Natural killer cell (primary cell): ENCODE data around the gene MUC2. TPM values are rescaled to one million over a fixed set of nuclear protein-coding genes. Genes with fewer than 3 reads are reported as not detected.

Experiments
- ATAC-seq, 3 donors: fragments of 150-1000 bp in 2 of 3; fragments of 200-7000 bp in 1 of 3; cut with Tn5 transposase; 1 replicate in 1 of 3; 2 replicates in 2 of 3; pipeline ENCODE4 v1.10.0; 2021; ENCODE audit warnings: mild to moderate bottlenecking in 2 of 3, moderate library complexity in 2 of 3
- DNase-seq, 2 donors: peaks; one replicate each; pipeline versions ENCODE4 v3.0.0 to v3.0.0-alpha.2; 2013 to 2021; ENCODE audit warnings: mixed read lengths in 1 of 2
- H3K27ac ChIP-seq: one replicate; pipeline ENCODE4 v1.5.1; 2013; ENCODE audit warnings: mild to moderate bottlenecking, low read length
- H3K27me3 ChIP-seq: one replicate; pipeline ENCODE4 v1.6.1; 2013; ENCODE audit warnings: low read length; ENCODE audit not compliant: control insufficient read depth, insufficient read depth
- H3K36me3 ChIP-seq: one replicate; pipeline ENCODE4 v1.6.1; 2013; ENCODE audit warnings: low read length; ENCODE audit not compliant: control insufficient read depth, insufficient read depth
- H3K4me1 ChIP-seq: one replicate; pipeline ENCODE4 v1.6.1; 2013; ENCODE audit warnings: low read length; ENCODE audit not compliant: control insufficient read depth, insufficient read depth
- H3K4me3 ChIP-seq: one replicate; pipeline ENCODE4 v1.5.1; 2013; ENCODE audit warnings: low read length
- H3K9me3 ChIP-seq: one replicate; pipeline ENCODE4 v1.6.1; 2013; ENCODE audit warnings: low read length; ENCODE audit not compliant: control insufficient read depth, insufficient read depth
- H3K27ac Mint-ChIP-seq, 2 donors: one replicate each; pipeline ENCODE4 v1.8.0; 2022; ENCODE audit warnings: mild to moderate bottlenecking in 2 of 2, mixed read lengths in 2 of 2, moderate library complexity in 1 of 2
- H3K27me3 Mint-ChIP-seq, 2 donors: one replicate each; pipeline ENCODE4 v1.8.0; 2022; ENCODE audit warnings: low read depth in 2 of 2, mixed read lengths in 2 of 2
- H3K36me3 Mint-ChIP-seq: one replicate; pipeline ENCODE4 v1.8.0; 2022; ENCODE audit warnings: mixed read lengths
- H3K4me1 Mint-ChIP-seq, 2 donors: one replicate each; pipeline ENCODE4 v1.8.0; 2022; ENCODE audit warnings: mixed read lengths in 2 of 2
- H3K4me3 Mint-ChIP-seq: one replicate; pipeline ENCODE4 v1.8.0; 2022; ENCODE audit warnings: mild to moderate bottlenecking, moderate library complexity, mixed read lengths
- H3K9me3 Mint-ChIP-seq, 2 donors: one replicate each; pipeline ENCODE4 v1.8.0; 2022; ENCODE audit warnings: mixed read lengths in 2 of 2
- CTCF ChIP-seq: fragments of 200-600 bp; IDR thresholded peaks from one replicate; pipeline ENCODE4 v1.8.0; 2022; ENCODE audit warnings: antibody characterized with exemption
- WGBS: methylation state at CpG from one replicate; pipeline ENCODE4 v1.1.7; 2013; ENCODE audit warnings: missing lambda C conversion rate; ENCODE audit not compliant: insufficient coverage; 5-methylcytosine and 5-hydroxymethylcytosine counted together
- intact Hi-C: fragments of 100-400 bp; cut with micrococcal nuclease; formaldehyde crosslinking; loops from one replicate; pipeline ENCODE4 v1.14.2; 2022
- total RNA-seq, 4 donors: library from RNA; stranded (reverse); fragments of 120-200 nt in 1 of 4; gene quantifications; one replicate each; pipeline versions ENCODE4 v1.2.3 to v1.2.4, GENCODE V29; 2013 to 2022

Gene MUC2
- total RNA-seq, 3 donors from 2014 or later (not counting 1 experiment from before 2014, with no cell fraction given) = not detected

GRCh38 chr11:1077417-1078119, 2.9 kb downstream of the MUC2 start:
- 77% methylated on average over 33 of the region's 33 CpGs for WGBS
- DNase-seq (peak in 1 of 2 donors; percentile 12), ATAC-seq (no peak)
- H3K9me3 Mint-ChIP-seq = no peaks in the 10 kb centered on the region
- Histone ChIP-seq H3K4me1 (no peaks in the 10 kb centered on the region), H3K9me3 (no peaks in the 10 kb centered on the region), H3K27ac (no peak overlapping the region), H3K36me3 (no peaks in the 10 kb centered on the region), H3K27me3 (no peaks in the 10 kb centered on the region), H3K4me3 (no peak overlapping the region)
- no peaks in the 10 kb centered on the region for H3K36me3 Mint-ChIP-seq
- H3K4me1 Mint-ChIP-seq = no peaks in the 10 kb centered on the region
- H3K27me3 Mint-ChIP-seq = no peaks in the 10 kb centered on the region
- intact Hi-C loops = no loop called here
- no peak overlapping the region for H3K4me3 Mint-ChIP-seq
- TF ChIP-seq CTCF = no peak
- no peak overlapping the region for H3K27ac Mint-ChIP-seq

GRCh38 chr11:1078191-1078601, 3.5 kb downstream of the MUC2 start:
- no peaks in the 10 kb centered on the region for H3K27me3 Mint-ChIP-seq
- 90% methylated on average over 39 of the region's 39 CpGs for WGBS
- no peaks in the 10 kb centered on the region for H3K9me3 Mint-ChIP-seq
- Histone ChIP-seq H3K4me1 (no peaks in the 10 kb centered on the region), H3K27me3 (no peaks in the 10 kb centered on the region), H3K27ac (no peak overlapping the region), H3K9me3 (no peaks in the 10 kb centered on the region), H3K36me3 (no peaks in the 10 kb centered on the region), H3K4me3 (no peak overlapping the region)
- no peak for DNase-seq
- H3K4me3 Mint-ChIP-seq = no peak overlapping the region
- TF ChIP-seq CTCF = no peak
- intact Hi-C loops = no loop called here
- H3K27ac Mint-ChIP-seq = no peak overlapping the region
- H3K4me1 Mint-ChIP-seq = no peaks in the 10 kb centered on the region
- ATAC-seq = no peak
- H3K36me3 Mint-ChIP-seq = no peaks in the 10 kb centered on the region

GRCh38 chr11:1081601-1082311, 7.1 kb downstream of the MUC2 start:
- intact Hi-C loops = no loop called here
- H3K36me3 Mint-ChIP-seq = no peaks in the 10 kb centered on the region
- Histone ChIP-seq H3K4me3 (no peak overlapping the region), H3K9me3 (no peaks in the 10 kb centered on the region), H3K27me3 (no peaks in the 10 kb centered on the region), H3K36me3 (no peaks in the 10 kb centered on the region), H3K27ac (no peak overlapping the region), H3K4me1 (no peaks in the 10 kb centered on the region)
- WGBS = 88% methylated on average over 33 of the region's 33 CpGs
- ATAC-seq (no peak), DNase-seq (peak in 1 of 2 donors; percentile 13)
- TF ChIP-seq CTCF = no peak
- H3K27ac Mint-ChIP-seq = no peak overlapping the region
- H3K4me3 Mint-ChIP-seq = no peak overlapping the region
- no peaks in the 10 kb centered on the region for H3K27me3 Mint-ChIP-seq
- H3K4me1 Mint-ChIP-seq = no peaks in the 10 kb centered on the region
- H3K9me3 Mint-ChIP-seq = no peaks in the 10 kb centered on the region
